Smooth muscle cell (in vitro differentiated cells): ENCODE results near the gene LRRC28. TPM values are rescaled to one million over a fixed set of nuclear protein-coding genes. Genes with fewer than 3 reads are reported as not detected.
A peak's percentile ranks its signal among the peaks of the same experiment; 100 is the strongest.
"Not testable (repeated sequence)": the region's sequence is repeated elsewhere in the genome, so short reads cannot be mapped to it uniquely, and the experiment has no call there.

Source experiments
- DNase-seq: peaks from one replicate; lab custom pipeline; 2025; ENCODE audit not compliant: unreplicated experiment; lab: John Stamatoyannopoulos, UW
- H2AFZ ChIP-seq: fragments of 200-600 bp; sonication (generic); 2 replicates; pipeline ENCODE4 v1.6.0; 2016; ENCODE audit warnings: antibody characterized with exemption, low read depth, mild to moderate bottlenecking
- H3F3A ChIP-seq: fragments of 200-600 bp; sonication (generic); 2 replicates; pipeline ENCODE4 v1.6.0; 2017; ENCODE audit warnings: antibody characterized with exemption, low read depth
- H3K27ac ChIP-seq: fragments of 200-600 bp; sonication (generic); 2 replicates; pipeline ENCODE4 v1.5.1; 2016; ENCODE audit warnings: low read depth, mild to moderate bottlenecking
- H3K27me3 ChIP-seq: fragments of 200-600 bp; sonication (generic); 2 replicates; pipeline ENCODE4 v1.6.1; 2016; ENCODE audit warnings: low read depth, mild to moderate bottlenecking
- H3K36me3 ChIP-seq: fragments of 200-600 bp; sonication (generic); 2 replicates; pipeline ENCODE4 v1.5.1; 2016; ENCODE audit warnings: low read depth
- H3K4me1 ChIP-seq: fragments of 200-600 bp; sonication (generic); 2 replicates; pipeline ENCODE4 v1.5.1; 2016; ENCODE audit warnings: low read depth
- H3K4me2 ChIP-seq: fragments of 200-600 bp; sonication (generic); 2 replicates; pipeline ENCODE4 v1.6.0; 2016; ENCODE audit warnings: mild to moderate bottlenecking
- H3K4me3 ChIP-seq: fragments of 200-600 bp; sonication (generic); 2 replicates; pipeline ENCODE4 v1.5.1; 2016; ENCODE audit warnings: mild to moderate bottlenecking
- H3K79me2 ChIP-seq: fragments of 200-600 bp; sonication (generic); 2 replicates; pipeline ENCODE4 v1.6.0; 2016; ENCODE audit warnings: low read depth, mild to moderate bottlenecking
- H3K9ac ChIP-seq: fragments of 200-600 bp; sonication (generic); 2 replicates; pipeline ENCODE4 v1.6.0; 2016; ENCODE audit warnings: low read depth
- H3K9me3 ChIP-seq: fragments of 200-600 bp; sonication (generic); replicated peaks from 2 replicates; pipeline ENCODE4 v1.5.1; 2016; ENCODE audit warnings: low read depth
- H4K20me1 ChIP-seq: fragments of 200-600 bp; sonication (generic); 2 replicates; pipeline ENCODE4 v1.6.0; 2016; ENCODE audit warnings: low read depth
- WGBS: methylation state at CpG from one replicate; pipeline ENCODE4 v1.1.7; 2016; ENCODE audit warnings: low lambda C conversion rate; 5-methylcytosine and 5-hydroxymethylcytosine counted together
- polyA plus RNA-seq: library from polyadenylated mRNA; unstranded; fragments of >200 nt; fragmentation: Nextera tagmentation; extraction: Ambion mirVana; gene quantifications from 2 replicates; pipeline ENCODE4 v1.2.1, GENCODE V29; 2016
- total RNA-seq: library from RNA; depleted of rRNA; stranded (reverse); fragments of >200 nt; gene quantifications from 2 replicates; pipeline ENCODE4 v1.2.3, GENCODE V29; 2014
- TF ChIP-seq, protein P1 (sequence below): fragments of 200-600 bp; sonication (generic); IDR thresholded peaks from 2 replicates; pipeline ENCODE4 v1.5.1; 2017; ENCODE audit warnings: borderline replicate concordance, mild to moderate bottlenecking, antibody characterized with exemption; ENCODE audit not compliant: insufficient read depth, poor library complexity, severe bottlenecking

The LRRC28 gene
- total and polyA plus RNA-seq, 2 experiments from 2014 or later = 26.5 to 28.8 TPM

DNA sequence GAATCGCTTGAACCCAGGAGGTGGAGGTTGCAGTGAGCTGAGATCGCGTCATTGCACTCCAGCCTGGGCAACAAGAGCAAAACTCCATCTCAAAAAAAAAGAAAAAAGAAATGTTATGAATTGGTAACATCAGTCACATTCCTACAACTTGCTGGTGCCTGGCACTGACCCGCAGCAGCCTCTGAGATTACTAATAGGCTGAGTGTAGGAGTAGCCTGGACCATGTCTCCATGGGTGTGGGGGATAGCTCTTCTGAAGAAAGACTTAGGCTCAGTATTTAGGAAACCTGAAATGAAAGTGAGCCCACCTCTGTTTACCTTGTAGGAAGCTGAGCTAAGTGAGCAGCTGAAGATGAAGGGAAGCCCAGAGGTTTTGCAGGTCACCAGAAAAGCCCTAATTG is 148.3 kb downstream of the LRRC28 start:
- no peaks in the 10 kb centered on the region for H3K36me3 ChIP-seq
- TF ChIP-seq, protein P1, sequence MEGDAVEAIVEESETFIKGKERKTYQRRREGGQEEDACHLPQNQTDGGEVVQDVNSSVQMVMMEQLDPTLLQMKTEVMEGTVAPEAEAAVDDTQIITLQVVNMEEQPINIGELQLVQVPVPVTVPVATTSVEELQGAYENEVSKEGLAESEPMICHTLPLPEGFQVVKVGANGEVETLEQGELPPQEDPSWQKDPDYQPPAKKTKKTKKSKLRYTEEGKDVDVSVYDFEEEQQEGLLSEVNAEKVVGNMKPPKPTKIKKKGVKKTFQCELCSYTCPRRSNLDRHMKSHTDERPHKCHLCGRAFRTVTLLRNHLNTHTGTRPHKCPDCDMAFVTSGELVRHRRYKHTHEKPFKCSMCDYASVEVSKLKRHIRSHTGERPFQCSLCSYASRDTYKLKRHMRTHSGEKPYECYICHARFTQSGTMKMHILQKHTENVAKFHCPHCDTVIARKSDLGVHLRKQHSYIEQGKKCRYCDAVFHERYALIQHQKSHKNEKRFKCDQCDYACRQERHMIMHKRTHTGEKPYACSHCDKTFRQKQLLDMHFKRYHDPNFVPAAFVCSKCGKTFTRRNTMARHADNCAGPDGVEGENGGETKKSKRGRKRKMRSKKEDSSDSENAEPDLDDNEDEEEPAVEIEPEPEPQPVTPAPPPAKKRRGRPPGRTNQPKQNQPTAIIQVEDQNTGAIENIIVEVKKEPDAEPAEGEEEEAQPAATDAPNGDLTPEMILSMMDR = no peak
- no peaks in the 10 kb centered on the region for H3K27me3 ChIP-seq
- H2AFZ ChIP-seq = no peak overlapping the region
- no peaks in the 10 kb centered on the region for H4K20me1 ChIP-seq
- H3K79me2 ChIP-seq = no peaks in the 10 kb centered on the region
- no peak overlapping the region for H3K9ac ChIP-seq
- H3F3A ChIP-seq = no peaks in the 10 kb centered on the region
- no peak overlapping the region for H3K4me2 ChIP-seq
- WGBS = 89% methylated on average over 4 of the region's 4 CpGs
- no peaks in the 10 kb centered on the region for H3K4me1 ChIP-seq
- no peak overlapping the region for H3K27ac ChIP-seq
- no peak for DNase-seq
- H3K9me3 ChIP-seq = no peaks in the 10 kb centered on the region
- H3K4me3 ChIP-seq = no peak overlapping the region

DNA sequence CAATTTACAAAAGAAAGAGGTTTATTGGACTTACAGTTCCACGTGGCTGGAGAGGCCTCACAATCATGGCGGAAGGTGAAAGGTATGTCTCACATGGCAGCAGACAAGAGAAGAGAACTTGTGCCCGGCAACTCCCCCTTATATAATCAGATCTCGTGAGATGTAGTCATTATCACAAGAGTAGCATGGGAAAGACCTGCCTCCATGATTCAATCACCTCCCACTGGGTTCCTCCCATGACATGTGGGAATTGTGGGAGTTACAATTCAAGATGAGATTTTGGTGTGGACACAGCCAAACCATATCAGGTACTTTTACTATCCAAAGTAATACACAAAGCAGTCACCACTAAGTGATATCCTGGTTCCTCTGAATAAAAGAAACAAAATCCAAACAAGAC is 149.9 kb downstream of the LRRC28 start:
- not testable (repeated sequence) for H4K20me1 ChIP-seq, H3K27me3 ChIP-seq, DNase-seq, H3K27ac ChIP-seq, H3K36me3 ChIP-seq, H3K79me2 ChIP-seq, H3F3A ChIP-seq, H3K9me3 ChIP-seq, H2AFZ ChIP-seq, H3K9ac ChIP-seq, H3K4me3 ChIP-seq, H3K4me2 ChIP-seq, H3K4me1 ChIP-seq
- WGBS = 95% methylated on average over 4 of the region's 4 CpGs

DNA sequence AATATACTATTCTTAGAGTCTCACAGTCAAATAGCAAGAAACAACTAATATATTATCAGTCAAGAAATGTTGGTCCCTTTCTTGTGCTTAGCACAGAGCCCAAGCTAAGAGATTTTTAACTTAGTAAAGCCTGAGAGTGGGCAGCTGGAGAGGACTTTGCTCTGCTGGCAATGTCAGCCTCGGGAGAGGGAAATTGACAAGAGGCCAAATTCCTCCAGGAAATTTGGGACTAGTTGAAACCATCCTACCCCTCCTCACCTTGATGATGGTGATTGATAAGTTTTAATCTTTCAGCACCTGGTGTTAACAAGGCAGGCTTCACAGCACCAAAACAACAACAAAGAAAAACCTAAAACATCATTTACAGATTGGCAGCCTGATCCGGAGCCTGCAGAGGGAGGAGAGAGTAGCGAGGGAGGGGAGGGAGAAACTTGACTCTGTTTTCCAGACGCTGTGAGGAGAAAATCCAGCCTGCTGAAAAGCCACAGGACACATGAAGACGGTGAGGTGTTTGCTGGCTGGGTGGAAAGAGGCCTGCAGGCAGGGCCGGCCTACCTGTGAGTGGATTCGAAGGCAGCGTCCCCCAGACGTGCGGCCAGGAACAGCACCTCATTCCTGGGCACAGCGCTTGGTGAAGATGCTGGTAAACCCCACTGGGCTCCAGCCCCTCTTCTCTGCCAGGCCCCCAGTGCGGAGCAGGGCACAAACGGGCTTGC is 150.9 kb downstream of the LRRC28 start:
- Histone ChIP-seq H3K36me3 (no peaks in the 10 kb centered on the region), H3K27me3 (no peaks in the 10 kb centered on the region), H2AFZ (peak overlapping the region; percentile 25), H3K4me3 (no peak overlapping the region), H3K79me2 (no peaks in the 10 kb centered on the region), H3K4me2 (peak overlapping the region; percentile 8), H3K4me1 (no peaks in the 10 kb centered on the region), H3K27ac (no peak overlapping the region), H3K9ac (no peak overlapping the region), H3K9me3 (no peaks in the 10 kb centered on the region), H4K20me1 (no peaks in the 10 kb centered on the region), H3F3A (no peaks in the 10 kb centered on the region)
- TF ChIP-seq, protein P1 = no peak
- DNase-seq = no peak
- WGBS = 66% methylated on average over 13 of the region's 13 CpGs

DNA sequence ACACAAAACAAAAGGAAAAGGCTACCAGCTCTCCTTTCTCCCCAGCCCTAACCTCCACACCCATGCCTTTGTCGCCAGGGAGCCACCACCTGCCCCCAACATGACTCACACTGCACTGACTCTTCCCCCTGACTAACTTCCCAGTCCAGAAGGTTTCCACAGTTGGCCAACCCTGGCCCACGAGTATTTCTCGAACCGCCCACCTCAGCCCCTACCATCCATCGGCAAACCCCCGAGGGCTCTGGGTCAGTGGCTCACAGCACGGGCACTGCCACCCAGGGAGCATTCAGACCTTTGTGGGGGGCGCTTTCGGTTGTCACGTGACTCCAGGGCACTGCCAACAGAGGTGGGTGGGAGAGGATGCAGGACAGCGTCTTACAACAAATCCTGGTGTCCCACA is 152.3 kb downstream of the LRRC28 start:
- Histone ChIP-seq H3K79me2 (no peaks in the 10 kb centered on the region), H3F3A (peaks cover 4% of the 10 kb centered on the region), H3K9me3 (no peaks in the 10 kb centered on the region), H2AFZ (no peak overlapping the region), H3K36me3 (no peaks in the 10 kb centered on the region), H3K4me3 (no peak overlapping the region), H4K20me1 (no peaks in the 10 kb centered on the region), H3K9ac (no peak overlapping the region), H3K27ac (no peak overlapping the region), H3K27me3 (no peaks in the 10 kb centered on the region), H3K4me1 (no peaks in the 10 kb centered on the region), H3K4me2 (no peak overlapping the region)
- TF ChIP-seq, protein P1 = no peak
- 78% methylated on average over 11 of the region's 11 CpGs for WGBS
- DNase-seq = no peak
